ENCODE data around the gene EVA1B.
A peak's percentile ranks its signal among the peaks of the same experiment; 100 is the strongest.

The EVA1B gene, protein sequence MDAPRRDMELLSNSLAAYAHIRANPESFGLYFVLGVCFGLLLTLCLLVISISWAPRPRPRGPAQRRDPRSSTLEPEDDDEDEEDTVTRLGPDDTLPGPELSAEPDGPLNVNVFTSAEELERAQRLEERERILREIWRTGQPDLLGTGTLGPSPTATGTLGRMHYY

DNA sequence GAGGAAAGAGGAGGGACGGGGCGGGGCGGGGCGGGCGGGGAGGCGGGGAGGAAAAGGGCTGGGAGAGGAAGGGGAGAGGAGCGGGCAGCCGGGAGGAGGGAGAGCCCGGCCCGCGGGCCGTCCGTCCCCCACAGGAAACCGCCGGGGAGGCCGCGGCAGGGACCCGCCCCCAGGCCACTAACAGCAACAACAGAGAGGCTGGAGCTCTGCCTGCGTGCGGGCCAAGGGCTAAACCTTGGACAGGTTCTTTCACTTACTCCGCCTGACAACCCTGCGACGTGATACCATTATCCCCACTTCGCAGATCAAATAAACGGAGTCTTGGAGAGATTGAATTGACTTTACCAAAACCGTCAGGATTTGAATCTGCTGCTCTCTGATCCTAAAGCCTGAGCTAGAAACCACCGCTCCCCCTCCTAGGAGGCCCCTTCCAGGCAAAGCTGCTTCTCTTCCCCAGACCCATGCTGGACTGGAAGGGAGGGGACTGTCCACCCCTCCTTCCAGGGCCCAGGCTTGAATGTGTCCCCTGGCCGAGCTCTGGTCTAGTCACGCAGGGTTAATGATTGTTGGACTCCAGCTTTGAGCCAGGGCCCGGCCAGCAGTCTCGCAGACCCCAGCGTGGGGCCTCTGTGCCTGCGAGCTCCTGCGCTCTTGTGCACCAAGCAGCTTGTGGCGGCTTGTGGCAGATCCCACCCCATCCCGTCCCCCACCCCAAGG is at the start of gene EVA1B:
EVA1B (minus strand) TSS at position 10 of the 717 bp plus-strand sequence. CDS start 608 bp downstream, outside the sequence.
- peak within 1 kb of the TSS; percentile 61 for H3K4me3 ChIP-seq (ENCODE audit: low read length)
- no peak for DNase-seq (ENCODE audit: low read depth)
- no peak for TF ChIP-seq CTCF (conservative IDR thresholded peaks at IDR 0.05; ENCODE audit: low read depth, low read length)

DNA sequence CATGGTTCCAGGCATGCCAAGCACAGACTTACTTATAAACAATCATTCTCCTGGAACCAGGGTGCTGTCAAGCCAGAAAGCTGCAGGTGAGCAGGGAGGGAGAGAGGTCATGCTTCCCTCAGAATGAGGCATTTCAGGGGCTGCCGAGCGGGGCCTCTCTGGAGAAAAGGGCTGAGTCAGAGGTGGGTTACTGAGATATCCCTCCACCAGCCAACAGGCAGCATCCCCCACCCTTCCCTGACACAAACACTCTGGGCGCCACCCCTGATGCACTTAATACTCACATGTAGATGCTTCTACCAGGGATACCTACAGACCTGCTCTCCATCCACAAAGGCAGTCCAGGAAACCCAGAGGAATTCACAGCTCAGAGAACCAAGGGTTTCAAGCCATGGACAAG is 49.2 kb upstream of the EVA1B start:
- DNase-seq (ENCODE audit: low read depth), result no peak
- TF ChIP-seq CTCF (conservative IDR thresholded peaks at IDR 0.05; ENCODE audit: low read depth, low read length), result no peak
- no peak overlapping the region for H3K4me3 ChIP-seq (ENCODE audit: low read length)

DNA sequence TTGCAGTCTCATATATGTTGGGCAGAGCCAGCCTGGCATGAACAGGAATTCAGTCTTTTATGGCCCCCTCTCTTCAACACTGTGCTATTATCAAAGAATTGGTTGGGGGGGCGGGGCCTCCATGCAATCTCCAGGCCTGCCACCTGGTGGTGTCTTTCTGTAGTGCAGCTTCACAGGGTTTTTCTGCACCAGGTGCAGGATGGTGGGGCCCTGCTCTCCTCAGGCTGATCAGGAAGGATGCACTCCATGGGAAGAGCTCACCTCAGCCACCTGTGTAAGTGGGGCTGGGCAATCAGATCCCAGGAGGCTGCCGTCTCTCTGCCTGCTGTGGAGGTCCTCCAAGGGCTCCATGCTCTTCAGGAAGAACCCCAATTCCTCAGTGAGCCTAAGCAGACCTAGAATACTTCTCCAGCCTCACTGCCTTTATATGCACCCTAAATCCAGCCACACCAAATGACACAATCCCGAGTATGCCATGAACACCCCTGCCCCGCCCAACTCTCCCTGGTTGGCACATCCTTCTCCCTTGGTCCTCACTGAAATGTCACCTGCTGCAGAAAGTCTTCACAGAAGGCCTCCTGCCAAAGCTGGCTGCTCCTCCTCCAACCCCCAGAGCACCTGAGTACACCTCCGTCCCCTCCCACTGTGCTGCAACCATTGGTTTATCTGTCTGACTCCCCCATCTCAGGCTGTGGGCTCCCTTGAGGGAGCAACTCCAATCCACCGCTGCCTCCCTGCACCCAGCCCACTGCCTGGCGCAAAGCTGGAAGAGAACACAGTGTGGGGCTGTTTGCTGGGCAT is 45.8 kb upstream of the EVA1B start:
- no peak for DNase-seq (ENCODE audit: low read depth)
- peak; percentile 90 for TF ChIP-seq CTCF (conservative IDR thresholded peaks at IDR 0.05; ENCODE audit: low read depth, low read length)
- H3K4me3 ChIP-seq (ENCODE audit: low read length), result no peak overlapping the region

DNA sequence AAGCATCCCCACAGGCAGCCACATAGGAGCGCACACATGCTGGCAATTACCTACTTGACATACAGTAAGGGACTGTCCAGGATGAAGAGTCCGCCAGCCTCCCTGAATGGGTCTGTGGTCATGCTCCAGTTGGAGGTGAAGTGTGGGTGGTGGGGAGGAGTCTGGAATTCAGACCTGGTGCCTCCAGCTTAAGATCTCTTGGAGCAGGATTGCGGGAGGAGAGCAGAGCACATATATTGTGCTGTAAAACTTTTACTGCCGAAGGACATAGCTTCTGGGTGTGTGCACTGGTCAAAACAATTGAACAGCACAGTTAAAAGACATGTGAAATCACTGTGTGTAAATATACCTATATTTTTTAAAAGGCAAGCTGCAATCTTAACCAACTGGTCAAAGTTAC is 44.4 kb upstream of the EVA1B start:
- no peak for TF ChIP-seq CTCF (conservative IDR thresholded peaks at IDR 0.05; ENCODE audit: low read depth, low read length)
- no peak overlapping the region for H3K4me3 ChIP-seq (ENCODE audit: low read length)
- DNase-seq (ENCODE audit: low read depth), result no peak

GRCh38 chr1:36367066-36367465 is 43.6 kb upstream of the EVA1B start:
- no peak for DNase-seq (ENCODE audit: low read depth)
- TF ChIP-seq CTCF (conservative IDR thresholded peaks at IDR 0.05; ENCODE audit: low read depth, low read length), result no peak
- H3K4me3 ChIP-seq (ENCODE audit: low read length), result no peak overlapping the region

GRCh38 chr1:36366091-36366661 is 42.7 kb upstream of the EVA1B start:
- no peak overlapping the region for H3K4me3 ChIP-seq (ENCODE audit: low read length)
- TF ChIP-seq CTCF (conservative IDR thresholded peaks at IDR 0.05; ENCODE audit: low read depth, low read length), result no peak
- DNase-seq (ENCODE audit: low read depth), result no peak

Measured in retinal pigment epithelial cell (primary cell).